GM12891 (cell line): ENCODE results near the gene POU6F2.

Source experiments
- POLR2A ChIP-seq: IDR thresholded peaks from 2 replicates; pipeline ENCODE4 v1.6.1; 2011; ENCODE audit warnings: low read depth, low read length, control low read depth
- POLR2AphosphoS5 ChIP-seq: IDR thresholded peaks from 2 replicates; pipeline ENCODE4 v1.6.1; 2011; ENCODE audit warnings: low read depth, low read length, control low read depth
- POU2F2 ChIP-seq: IDR thresholded peaks from 2 replicates; pipeline ENCODE4 v1.6.1; 2011; ENCODE audit warnings: low read depth, mild to moderate bottlenecking, control low read depth, low read length, moderate library complexity
- SPI1 ChIP-seq: IDR thresholded peaks from 2 replicates; pipeline ENCODE4 v1.6.1; 2011; ENCODE audit warnings: low read depth, low read length, control low read depth

GRCh38 chr7:39238234-39238869 lies 260.6 kb downstream of the POU6F2 start:
- TF ChIP-seq POLR2A: no peak
- no peak for TF ChIP-seq POLR2AphosphoS5
- TF ChIP-seq SPI1: no peak
- TF ChIP-seq POU2F2: no peak
